Left lung (tissue), 10 donors: ENCODE results near the gene EXD3. TPM values are rescaled to one million over a fixed set of nuclear protein-coding genes. Genes with fewer than 3 reads are reported as not detected.

Source experiments
- ATAC-seq: fragments of 200-7000 bp; cut with Tn5 transposase; one replicate; pipeline ENCODE4 v1.9.1; 2020; ENCODE audit warnings: moderate library complexity
- DNase-seq, 4 donors: peaks; one replicate each; pipeline ENCODE4 v3.0.0-alpha.2; 2013 to 2020
- H3K27ac ChIP-seq, 2 donors: fragments of 200-600 bp; sonication (generic) in 1 of 2; one replicate each; pipeline versions ENCODE4 v1.5.0 to v1.8.0; 2020 to 2021
- H3K27me3 ChIP-seq, 2 donors: fragments of 200-600 bp; sonication (generic) in 1 of 2; one replicate each; pipeline versions ENCODE4 v1.5.0 to v1.8.0; 2020 to 2021
- H3K36me3 ChIP-seq, 2 donors: fragments of 200-600 bp; sonication (generic) in 1 of 2; one replicate each; pipeline versions ENCODE4 v1.5.0 to v1.8.0; 2020 to 2021
- H3K4me1 ChIP-seq, 2 donors: fragments of 200-600 bp; one replicate each; pipeline ENCODE4 v1.8.0; 2021
- H3K4me3 ChIP-seq, 2 donors: fragments of 200-600 bp; sonication (generic) in 1 of 2; one replicate each; pipeline versions ENCODE4 v1.5.0 to v1.8.0; 2020 to 2021; ENCODE audit warnings: mild to moderate bottlenecking in 1 of 2
- H3K9me3 ChIP-seq, 2 donors: fragments of 200-600 bp; sonication (generic) in 1 of 2; one replicate each; pipeline versions ENCODE4 v1.5.0 to v1.8.0; 2020 to 2021
- CTCF ChIP-seq, 2 donors: fragments of 200-600 bp; sonication (generic) in 1 of 2; IDR thresholded peaks; one replicate each; pipeline versions ENCODE4 v1.5.0 to v1.8.0; 2021; ENCODE audit warnings: antibody characterized with exemption in 2 of 2
- intact Hi-C, 2 donors: fragments of 100-400 bp; cut with DNase I; formaldehyde crosslinking; loops; one replicate each; pipeline versions ENCODE4 v1.11.2 to v1.14.2; 2022
- polyA plus RNA-seq, 6 donors: library from polyadenylated mRNA; unstranded; fragments of 120-200 nt; gene quantifications; one replicate each; pipeline ENCODE4 v1.2.1, GENCODE V29; 2013; ENCODE audit not compliant: insufficient read length in 6 of 6
- total RNA-seq, 2 donors: library from RNA; stranded (reverse); fragmentation: NEBNext Ultra II Directional; extraction: Animal tissue kit (Norgen Biotek cat#: 25700); gene quantifications; one replicate each; pipeline ENCODE4 v1.2.1, GENCODE V29; 2021
- donor health status: DM: no; HTN: yes; CAD: no.
- donor health status: DM: no; HTN: no; CAD: no.

The EXD3 gene
- total and polyA plus RNA-seq, 8 donors, result 13.2 to 21.8 (median 16.6) TPM

DNA sequence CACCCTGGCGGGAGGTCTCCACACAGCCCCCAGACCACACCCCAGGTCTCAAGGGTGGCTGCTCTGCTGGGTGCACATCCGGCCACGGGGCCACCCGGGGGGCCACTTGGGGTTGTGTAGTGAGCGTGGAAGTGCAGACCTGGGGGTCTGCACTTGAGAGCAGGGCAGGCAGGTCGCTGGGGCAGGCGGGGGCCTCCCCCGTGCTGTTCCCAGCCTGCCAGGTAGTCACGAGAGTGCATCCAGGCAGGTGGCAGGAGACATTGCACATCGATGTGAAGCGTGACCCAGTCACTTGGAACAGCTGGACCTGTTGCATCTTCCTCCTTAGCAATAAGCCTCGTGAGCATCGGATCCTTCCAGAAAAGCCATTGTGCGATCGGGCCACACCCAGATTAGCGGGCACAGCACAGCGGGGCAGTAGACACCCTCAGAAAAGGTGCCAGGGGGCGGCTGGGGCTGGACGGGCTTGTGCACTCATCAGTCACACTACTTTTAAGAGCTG lies 23.0 kb upstream of the EXD3 start:
- Histone ChIP-seq H3K9me3 (no peaks in the 10 kb centered on the region), H3K27ac (no peak overlapping the region), H3K27me3 (peaks cover 4 to 32% of the 10 kb centered on the region in 2 donors), H3K36me3 (peaks cover 0 to 14% of the 10 kb centered on the region in 2 donors), H3K4me3 (no peak overlapping the region), H3K4me1 (peaks cover 5 to 15% of the 10 kb centered on the region in 2 donors)
- no peak for TF ChIP-seq CTCF (IDR thresholded peaks at IDR 0.05)
- DNase-seq (peak in 1 of 4 donors; percentile 69), ATAC-seq (no peak)
- intact Hi-C loops, result no loop called here

DNA sequence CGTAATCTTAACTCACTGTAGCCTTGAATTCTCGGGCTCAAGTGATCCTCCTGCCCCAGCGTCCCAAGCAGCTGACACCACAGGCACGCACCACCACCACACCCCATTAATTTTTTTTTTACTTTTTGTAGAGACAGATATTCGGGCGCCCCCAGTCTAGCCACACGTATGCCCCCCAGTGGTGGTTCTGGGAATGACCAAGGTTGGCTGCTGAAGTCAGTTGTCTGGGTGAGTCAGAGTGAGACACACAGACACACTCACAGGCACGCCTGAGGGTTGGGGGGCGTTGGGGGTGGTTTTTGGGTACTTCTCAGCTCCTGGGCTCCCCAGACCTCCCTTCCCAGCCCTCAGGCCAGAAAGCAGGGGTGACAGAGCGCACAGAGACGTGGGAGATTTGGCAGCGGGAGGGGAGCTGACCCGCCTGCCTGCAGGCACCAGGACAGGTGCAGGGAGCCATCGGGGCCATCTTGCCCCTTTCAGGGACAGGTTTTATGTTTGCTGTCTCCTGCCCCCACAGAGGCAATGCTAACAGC lies 22.4 kb upstream of the EXD3 start:
- peaks cover 4 to 32% of the 10 kb centered on the region in 2 donors for H3K27me3 ChIP-seq
- intact Hi-C loops, result no loop called here
- H3K9me3 ChIP-seq, result no peaks in the 10 kb centered on the region
- peak; percentile 61 to 83 for TF ChIP-seq CTCF (IDR thresholded peaks at IDR 0.05)
- peak; percentile 90 for ATAC-seq
- H3K4me3 ChIP-seq, result no peak overlapping the region
- peak in 3 of 4 donors; percentile 63 to 84 (median 84) for DNase-seq
- H3K36me3 ChIP-seq, result peaks cover 0 to 14% of the 10 kb centered on the region in 2 donors
- H3K27ac ChIP-seq, result no peak overlapping the region
- H3K4me1 ChIP-seq, result peaks cover 5 to 15% of the 10 kb centered on the region in 2 donors

DNA sequence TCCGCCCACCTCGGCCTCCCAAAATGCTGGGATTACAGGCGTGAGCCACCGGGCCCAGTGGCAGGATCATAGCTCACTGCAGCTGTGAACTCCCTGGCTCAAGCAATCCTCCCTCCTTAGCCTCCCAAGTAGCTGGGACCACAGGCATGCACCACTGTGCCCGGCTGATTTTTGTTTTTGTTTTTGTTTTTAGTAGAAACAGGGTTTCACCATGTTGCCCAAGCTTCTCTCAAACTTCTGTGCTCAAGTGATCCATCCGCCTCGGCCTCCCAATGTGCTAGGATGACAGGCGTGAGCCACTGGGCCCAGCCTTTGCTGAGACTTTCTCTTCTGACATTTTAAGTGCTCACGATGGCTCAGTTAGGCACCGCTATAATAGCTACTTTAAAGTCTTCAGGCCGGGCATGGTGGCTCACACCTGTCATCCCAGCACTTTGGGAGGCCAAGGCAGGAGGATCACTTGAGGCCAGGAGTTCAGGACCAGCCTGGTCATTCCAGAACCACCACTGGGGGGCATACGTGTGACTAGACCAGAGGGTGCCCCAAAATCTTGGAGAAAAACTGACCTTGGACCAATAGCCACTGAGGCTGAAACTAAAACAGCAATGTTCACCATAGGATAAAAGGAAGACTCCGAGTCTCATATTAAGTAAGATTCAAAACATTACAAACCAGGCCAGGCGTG lies 21.3 kb upstream of the EXD3 start:
- peaks cover 0 to 6% of the 10 kb centered on the region in 2 donors for H3K36me3 ChIP-seq
- peaks cover 5 to 15% of the 10 kb centered on the region in 2 donors for H3K4me1 ChIP-seq
- ATAC-seq (no peak), DNase-seq (peak in 1 of 4 donors; percentile 49)
- H3K27ac ChIP-seq, result no peak overlapping the region
- TF ChIP-seq CTCF (IDR thresholded peaks at IDR 0.05), result no peak
- H3K9me3 ChIP-seq, result no peaks in the 10 kb centered on the region
- peaks cover 4 to 35% of the 10 kb centered on the region in 2 donors for H3K27me3 ChIP-seq
- no peak overlapping the region for H3K4me3 ChIP-seq
- intact Hi-C loops, result no loop called here

- Histone ChIP-seq H3K27me3 (peaks cover 4 to 44% of the 10 kb centered on the region in 2 donors), H3K9me3 (no peaks in the 10 kb centered on the region), H3K36me3 (no peaks in the 10 kb centered on the region), H3K27ac (no peak overlapping the region), H3K4me3 (no peak overlapping the region), H3K4me1 (peaks cover 5 to 15% of the 10 kb centered on the region in 2 donors)
- ATAC-seq (no peak), DNase-seq (no peak)
- intact Hi-C loops, result no loop called here
- TF ChIP-seq CTCF (IDR thresholded peaks at IDR 0.05), result no peak
These were observed 19.0 kb upstream of the EXD3 start for GRCh38 chr9:137441935-137442321.

GRCh38 chr9:137441289-137441934 lies 18.4 kb upstream of the EXD3 start, which contains the start of gene ENTPD8:
Gene ENTPD8, minus strand, starts transcription at chr9:137441357. Its CDS starts 3,072 bp downstream, at chr9:137438285.
- Histone ChIP-seq H3K4me3 (peak within 1 kb of the TSS; percentile 22 to 38), H3K9me3 (no peaks in the 10 kb centered on the region), H3K27me3 (peaks cover 4 to 44% of the 10 kb centered on the region in 2 donors), H3K4me1 (peaks cover 5 to 19% of the 10 kb centered on the region in 2 donors), H3K27ac (no peak within 1 kb of the TSS), H3K36me3 (no peaks in the 10 kb centered on the region)
- peak; percentile 72 for ATAC-seq
- intact Hi-C loops, result no loop called here
- no peak for TF ChIP-seq CTCF (IDR thresholded peaks at IDR 0.05)
- DNase-seq, result peak in 2 of 4 donors; percentile 45 to 88
